Measurements from ENCODE around the gene SLC24A1. TPM values are rescaled to one million over a fixed set of nuclear protein-coding genes. Genes with fewer than 3 reads are reported as not detected.

The SLC24A1 gene
- total and polyA plus RNA-seq, 2 of the 4 experiments (the other 2 are of a cell fraction): 3.6 to 4.9 TPM

DNA sequence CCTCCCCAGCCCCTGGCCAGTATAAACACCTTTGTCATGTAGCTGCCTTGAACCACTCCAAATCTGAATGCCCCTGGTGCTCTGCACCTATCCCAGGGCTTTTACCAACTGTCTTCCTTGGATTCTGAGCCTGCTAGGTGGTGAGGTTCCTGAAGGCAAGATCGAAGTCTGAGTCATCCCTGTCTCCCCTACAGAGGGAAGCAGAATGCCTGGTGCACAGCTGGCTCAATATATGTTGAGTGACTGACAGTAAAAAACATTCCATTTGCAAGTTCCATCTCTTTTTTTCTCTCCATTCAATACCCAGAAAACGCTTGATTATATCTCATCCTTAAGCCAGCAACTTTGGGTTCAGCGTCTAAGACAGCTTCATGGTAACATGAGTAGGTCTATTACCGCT, 24.7 kb downstream of the SLC24A1 start:
- no peak overlapping the region for H2BK20ac ChIP-seq (ENCODE audit: low read depth, low read length)
- no peak overlapping the region for H3K4me3 ChIP-seq (ENCODE audit: insufficient read depth, low read depth, low read length)
- H2BK120ac ChIP-seq (ENCODE audit: low read depth, low read length): no peak overlapping the region
- no peaks in the 10 kb centered on the region for H3K9me3 ChIP-seq (ENCODE audit: control insufficient read depth, insufficient read depth, low read length)
- H2AK5ac ChIP-seq (ENCODE audit: low read depth, low read length): no peak overlapping the region
- no peak overlapping the region for H4K91ac ChIP-seq (ENCODE audit: insufficient read depth, low read depth, low read length)
- no CpG with 5 or more reads among the region's 4 CpGs for WGBS, 2 experiments (ENCODE audit: extremely low coverage in 2 of 2, insufficient read length in 1 of 2)
- BruUV-seq (replicated peaks): no TSS peak
- 0 out of 2 replicates have a peak overlapping the region, but pooled peaks have one; percentile 57 for H3K14ac ChIP-seq (replicated peaks; ENCODE audit: low read depth, low read length)
- intact Hi-C loops (cut with micrococcal nuclease) (no loop called here), in situ Hi-C loops (cut with MboI; ENCODE audit: low sequenced_read_pairs) (loop anchor here (5.0 kb wide), 1 partner anchor 211 kb away; no protein-coding TSS in a partner anchor), dilution Hi-C loops (cut with HindIII; ENCODE audit: low sequenced_read_pairs, unreplicated experiment) (no loop called here)
- ATAC-seq (ENCODE audit: low read depth) (peak; percentile 58), DNase-seq (peak; percentile 65)
- no peak overlapping the region for H3K18ac ChIP-seq (ENCODE audit: low read depth, low read length)
- CTCF ChIA-PET: interaction anchor here (0.8 kb wide), 1 partner anchor 8 kb away, joined by 3 read pairs; no protein-coding TSS in a partner anchor
- no peaks in the 10 kb centered on the region for H4K20me1 ChIP-seq (ENCODE audit: insufficient read depth, low read length)
- POLR2A ChIA-PET (ENCODE audit: unreplicated experiment): no interaction called here
- H3K9ac ChIP-seq (ENCODE audit: low read depth, low read length): no peak overlapping the region
- H2BK15ac ChIP-seq (ENCODE audit: low read depth, low read length): no peak overlapping the region
- H3K79me1 ChIP-seq (ENCODE audit: low read depth in 1 of 2, low read length in 2 of 2): no peaks in the 10 kb centered on the region
- H2AK9ac ChIP-seq (replicated peaks; ENCODE audit: low read depth, low read length, poor library complexity): no peak overlapping the region
- H2BK5ac ChIP-seq (ENCODE audit: low read depth, low read length, poor library complexity, severe bottlenecking): no peak overlapping the region
- peaks cover 8% of the 10 kb centered on the region for H3K4me1 ChIP-seq (ENCODE audit: control insufficient read depth, insufficient read depth, low read length)
- no peak overlapping the region for H3K27ac ChIP-seq (ENCODE audit: insufficient read depth, low read length)
- no peak overlapping the region for H4K5ac ChIP-seq (ENCODE audit: low read depth, low read length)
- H3K4ac ChIP-seq (ENCODE audit: low read depth, low read length): no peak overlapping the region
- peaks cover 3% of the 10 kb centered on the region for H3K36me3 ChIP-seq (ENCODE audit: control insufficient read depth, insufficient read depth, low read length)
- no peak overlapping the region for H2AFZ ChIP-seq (replicated peaks; ENCODE audit: low read length, poor library complexity)
- no peak overlapping the region for H3K4me2 ChIP-seq (ENCODE audit: low read depth, low read length)
- no peak overlapping the region for H4K8ac ChIP-seq (ENCODE audit: low read depth in 2 of 2, low read length in 2 of 2)
- TF ChIP-seq RCOR1 (IDR thresholded peaks at IDR 0.05; ENCODE audit: insufficient replicate concordance, low read length) (no peak), NFE2L2 (IDR thresholded peaks at IDR 0.05; ENCODE audit: low read depth, low read length) (no peak), FOS (IDR thresholded peaks at IDR 0.05; ENCODE audit: low read depth, low read length) (no peak), MAFK (IDR thresholded peaks at IDR 0.05; ENCODE audit: low read depth, low read length) (no peak), BHLHE40 (IDR thresholded peaks at IDR 0.05; ENCODE audit: low read depth, low read length) (no peak), POLR2A (IDR thresholded peaks at IDR 0.05; ENCODE audit: low read depth, low read length) (no peak), RAD21 (IDR thresholded peaks at IDR 0.05; ENCODE audit: low read length) (no peak), CHD1 (IDR thresholded peaks at IDR 0.05; ENCODE audit: low read depth, low read length) (no peak), CEBPB (IDR thresholded peaks at IDR 0.05; ENCODE audit: low read depth, low read length) (no peak), MAZ (IDR thresholded peaks at IDR 0.05; ENCODE audit: borderline replicate concordance, low read depth, low read length) (no peak), RFX5 (IDR thresholded peaks at IDR 0.05; ENCODE audit: low read depth, low read length) (no peak), SMC3 (IDR thresholded peaks at IDR 0.05; ENCODE audit: low read depth, low read length) (no peak), MXI1 (IDR thresholded peaks at IDR 0.05; ENCODE audit: borderline replicate concordance, low read depth, low read length) (no peak)
- TF ChIP-seq, protein P1, sequence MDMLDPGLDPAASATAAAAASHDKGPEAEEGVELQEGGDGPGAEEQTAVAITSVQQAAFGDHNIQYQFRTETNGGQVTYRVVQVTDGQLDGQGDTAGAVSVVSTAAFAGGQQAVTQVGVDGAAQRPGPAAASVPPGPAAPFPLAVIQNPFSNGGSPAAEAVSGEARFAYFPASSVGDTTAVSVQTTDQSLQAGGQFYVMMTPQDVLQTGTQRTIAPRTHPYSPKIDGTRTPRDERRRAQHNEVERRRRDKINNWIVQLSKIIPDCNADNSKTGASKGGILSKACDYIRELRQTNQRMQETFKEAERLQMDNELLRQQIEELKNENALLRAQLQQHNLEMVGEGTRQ (IDR thresholded peaks at IDR 0.05; ENCODE audit: low read depth, low read length): no peak
- TF ChIP-seq, protein P2, sequence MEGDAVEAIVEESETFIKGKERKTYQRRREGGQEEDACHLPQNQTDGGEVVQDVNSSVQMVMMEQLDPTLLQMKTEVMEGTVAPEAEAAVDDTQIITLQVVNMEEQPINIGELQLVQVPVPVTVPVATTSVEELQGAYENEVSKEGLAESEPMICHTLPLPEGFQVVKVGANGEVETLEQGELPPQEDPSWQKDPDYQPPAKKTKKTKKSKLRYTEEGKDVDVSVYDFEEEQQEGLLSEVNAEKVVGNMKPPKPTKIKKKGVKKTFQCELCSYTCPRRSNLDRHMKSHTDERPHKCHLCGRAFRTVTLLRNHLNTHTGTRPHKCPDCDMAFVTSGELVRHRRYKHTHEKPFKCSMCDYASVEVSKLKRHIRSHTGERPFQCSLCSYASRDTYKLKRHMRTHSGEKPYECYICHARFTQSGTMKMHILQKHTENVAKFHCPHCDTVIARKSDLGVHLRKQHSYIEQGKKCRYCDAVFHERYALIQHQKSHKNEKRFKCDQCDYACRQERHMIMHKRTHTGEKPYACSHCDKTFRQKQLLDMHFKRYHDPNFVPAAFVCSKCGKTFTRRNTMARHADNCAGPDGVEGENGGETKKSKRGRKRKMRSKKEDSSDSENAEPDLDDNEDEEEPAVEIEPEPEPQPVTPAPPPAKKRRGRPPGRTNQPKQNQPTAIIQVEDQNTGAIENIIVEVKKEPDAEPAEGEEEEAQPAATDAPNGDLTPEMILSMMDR (conservative IDR thresholded peaks at IDR 0.05; ENCODE audit: low read depth, low read length): no peak
- TF ChIP-seq, protein P3, sequence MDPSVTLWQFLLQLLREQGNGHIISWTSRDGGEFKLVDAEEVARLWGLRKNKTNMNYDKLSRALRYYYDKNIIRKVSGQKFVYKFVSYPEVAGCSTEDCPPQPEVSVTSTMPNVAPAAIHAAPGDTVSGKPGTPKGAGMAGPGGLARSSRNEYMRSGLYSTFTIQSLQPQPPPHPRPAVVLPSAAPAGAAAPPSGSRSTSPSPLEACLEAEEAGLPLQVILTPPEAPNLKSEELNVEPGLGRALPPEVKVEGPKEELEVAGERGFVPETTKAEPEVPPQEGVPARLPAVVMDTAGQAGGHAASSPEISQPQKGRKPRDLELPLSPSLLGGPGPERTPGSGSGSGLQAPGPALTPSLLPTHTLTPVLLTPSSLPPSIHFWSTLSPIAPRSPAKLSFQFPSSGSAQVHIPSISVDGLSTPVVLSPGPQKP (IDR thresholded peaks at IDR 0.05; ENCODE audit: borderline replicate concordance, low read depth, low read length): no peak
- no peaks in the 10 kb centered on the region for H3K27me3 ChIP-seq (ENCODE audit: control insufficient read depth, insufficient read depth, low read length)
- H3K23ac ChIP-seq (ENCODE audit: low read depth, low read length): no peak overlapping the region
- H3K56ac ChIP-seq (ENCODE audit: extremely low read depth, insufficient read depth, low read length): no peak overlapping the region
- H3K9me1 ChIP-seq (ENCODE audit: insufficient read depth, low read length): no peaks in the 10 kb centered on the region; the same call in 1 of the 2 replicates
